ENCODE results near the gene CCDC144A.

DNA sequence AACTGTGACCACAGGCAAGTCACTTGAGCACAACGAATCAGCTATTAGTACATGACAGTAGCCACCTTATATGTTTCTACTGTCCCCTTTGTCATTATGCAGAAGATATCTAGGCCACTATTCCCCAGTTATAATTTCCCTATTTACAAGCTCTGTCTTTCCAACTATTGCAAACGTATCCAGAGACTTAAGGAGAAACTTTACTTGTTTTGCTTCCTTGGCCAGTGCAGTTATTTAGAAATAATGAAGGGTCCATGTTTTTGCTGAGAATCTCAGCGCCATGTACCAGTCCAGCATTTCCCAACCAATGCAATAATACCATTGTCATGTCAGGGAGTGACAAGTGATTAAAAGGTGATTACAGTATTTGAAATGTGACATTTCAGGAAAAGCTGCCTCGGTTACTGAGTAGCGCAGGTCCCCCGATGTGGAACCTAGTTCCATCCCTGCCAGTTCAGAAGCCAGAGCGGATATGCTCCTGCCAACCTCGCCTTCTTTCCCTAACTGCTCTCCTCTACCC, 37.1 kb upstream of the CCDC144A start:
- TF ChIP-seq, protein P1, sequence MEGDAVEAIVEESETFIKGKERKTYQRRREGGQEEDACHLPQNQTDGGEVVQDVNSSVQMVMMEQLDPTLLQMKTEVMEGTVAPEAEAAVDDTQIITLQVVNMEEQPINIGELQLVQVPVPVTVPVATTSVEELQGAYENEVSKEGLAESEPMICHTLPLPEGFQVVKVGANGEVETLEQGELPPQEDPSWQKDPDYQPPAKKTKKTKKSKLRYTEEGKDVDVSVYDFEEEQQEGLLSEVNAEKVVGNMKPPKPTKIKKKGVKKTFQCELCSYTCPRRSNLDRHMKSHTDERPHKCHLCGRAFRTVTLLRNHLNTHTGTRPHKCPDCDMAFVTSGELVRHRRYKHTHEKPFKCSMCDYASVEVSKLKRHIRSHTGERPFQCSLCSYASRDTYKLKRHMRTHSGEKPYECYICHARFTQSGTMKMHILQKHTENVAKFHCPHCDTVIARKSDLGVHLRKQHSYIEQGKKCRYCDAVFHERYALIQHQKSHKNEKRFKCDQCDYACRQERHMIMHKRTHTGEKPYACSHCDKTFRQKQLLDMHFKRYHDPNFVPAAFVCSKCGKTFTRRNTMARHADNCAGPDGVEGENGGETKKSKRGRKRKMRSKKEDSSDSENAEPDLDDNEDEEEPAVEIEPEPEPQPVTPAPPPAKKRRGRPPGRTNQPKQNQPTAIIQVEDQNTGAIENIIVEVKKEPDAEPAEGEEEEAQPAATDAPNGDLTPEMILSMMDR (IDR thresholded peaks at IDR 0.05), result no peak
- no peak for TF ChIP-seq POLR2AphosphoS5 (IDR thresholded peaks at IDR 0.05)
- no peak for TF ChIP-seq POLR2A (IDR thresholded peaks at IDR 0.05)

All from sigmoid colon (tissue), 4 donors.